PC-3 (cell line): Measurements from ENCODE around the gene RNF169.
"Not testable (repeated sequence)": the region's sequence is repeated elsewhere in the genome, so short reads cannot be mapped to it uniquely, and the experiment has no call there.

Experiments used
- CTCF ChIP-seq: fragments of 300-600 bp; sonication (generic); conservative IDR thresholded peaks from 2 replicates; pipeline ENCODE4 v1.5.1; 2017; ENCODE audit warnings: antibody characterized with exemption, low read depth, mild to moderate bottlenecking, low read length
- EZH2 ChIP-seq: fragments of 300-600 bp; sonication (generic); IDR thresholded peaks from one replicate; pipeline ENCODE4 v1.6.1; 2017; ENCODE audit warnings: antibody characterized with exemption, mild to moderate bottlenecking, low read length; ENCODE audit not compliant: unreplicated experiment
- EZH2phosphoT487 ChIP-seq: fragments of 300-600 bp; sonication (generic); IDR thresholded peaks from 2 replicates; pipeline ENCODE4 v1.6.1; 2018; ENCODE audit warnings: mild to moderate bottlenecking, antibody characterized with exemption, low read length, borderline replicate concordance

GRCh38 chr11:74750598-74750997 is 1.9 kb downstream of the RNF169 start:
- TF ChIP-seq CTCF, EZH2phosphoT487, EZH2: not testable (repeated sequence)
